22Rv1 (cell line): ENCODE results near the gene PEAK1.

Experiments
- ZFX ChIP-seq: fragments of 450-650 bp; IDR thresholded peaks from 2 replicates; pipeline ENCODE4 v1.6.1; 2017; ENCODE audit warnings: antibody characterized with exemption, borderline replicate concordance
- TF ChIP-seq, protein P1 (sequence below): fragments of 450-650 bp; IDR thresholded peaks from 2 replicates; pipeline ENCODE4 v1.5.1; 2017; ENCODE audit warnings: mild to moderate bottlenecking

DNA sequence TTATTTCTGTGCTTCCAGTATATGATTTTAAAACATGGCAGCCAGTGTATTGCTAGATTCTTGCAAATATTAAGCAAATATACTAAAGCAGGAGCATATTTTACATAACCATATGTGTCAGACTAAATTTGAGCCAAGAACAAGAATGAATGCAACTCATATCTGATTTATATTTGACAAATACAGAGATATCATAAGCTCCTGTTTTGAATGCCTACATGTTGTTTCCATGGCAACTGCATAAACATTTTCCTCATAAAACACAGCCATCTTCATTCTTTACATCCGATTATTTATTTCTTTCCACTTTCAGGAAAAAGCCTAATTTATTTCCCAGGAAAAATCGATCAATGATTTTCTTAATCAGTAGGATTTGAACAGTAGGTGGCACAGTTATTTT is 176.8 kb downstream of the PEAK1 start:
- TF ChIP-seq, protein P1, sequence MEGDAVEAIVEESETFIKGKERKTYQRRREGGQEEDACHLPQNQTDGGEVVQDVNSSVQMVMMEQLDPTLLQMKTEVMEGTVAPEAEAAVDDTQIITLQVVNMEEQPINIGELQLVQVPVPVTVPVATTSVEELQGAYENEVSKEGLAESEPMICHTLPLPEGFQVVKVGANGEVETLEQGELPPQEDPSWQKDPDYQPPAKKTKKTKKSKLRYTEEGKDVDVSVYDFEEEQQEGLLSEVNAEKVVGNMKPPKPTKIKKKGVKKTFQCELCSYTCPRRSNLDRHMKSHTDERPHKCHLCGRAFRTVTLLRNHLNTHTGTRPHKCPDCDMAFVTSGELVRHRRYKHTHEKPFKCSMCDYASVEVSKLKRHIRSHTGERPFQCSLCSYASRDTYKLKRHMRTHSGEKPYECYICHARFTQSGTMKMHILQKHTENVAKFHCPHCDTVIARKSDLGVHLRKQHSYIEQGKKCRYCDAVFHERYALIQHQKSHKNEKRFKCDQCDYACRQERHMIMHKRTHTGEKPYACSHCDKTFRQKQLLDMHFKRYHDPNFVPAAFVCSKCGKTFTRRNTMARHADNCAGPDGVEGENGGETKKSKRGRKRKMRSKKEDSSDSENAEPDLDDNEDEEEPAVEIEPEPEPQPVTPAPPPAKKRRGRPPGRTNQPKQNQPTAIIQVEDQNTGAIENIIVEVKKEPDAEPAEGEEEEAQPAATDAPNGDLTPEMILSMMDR, result no peak
- no peak for TF ChIP-seq ZFX
